NT2/D1 (cell line): ENCODE results near the gene EBF4.

Source experiments
- SUZ12 ChIP-seq: IDR thresholded peaks from 2 replicates; pipeline ENCODE4 v1.6.1; 2011; ENCODE audit not compliant: insufficient read length, insufficient read depth; ENCODE audit errors: extremely low read depth
- YY1 ChIP-seq: IDR thresholded peaks from 2 replicates; pipeline ENCODE4 v1.6.1; 2011; ENCODE audit not compliant: insufficient read length, insufficient read depth
- ZNF274 ChIP-seq: IDR thresholded peaks from 2 replicates; pipeline ENCODE4 v1.6.1; 2011; ENCODE audit warnings: mild to moderate bottlenecking, low read depth, low read length

GRCh38 chr20:2768632-2769015 lies 76.0 kb downstream of the EBF4 start:
- TF ChIP-seq SUZ12 (no peak), ZNF274 (no peak), YY1 (no peak)
